Measurements from ENCODE around the gene TUBGCP4. TPM values are rescaled to one million over a fixed set of nuclear protein-coding genes. Genes with fewer than 3 reads are reported as not detected.
A peak's percentile ranks its signal among the peaks of the same experiment; 100 is the strongest.

TUBGCP4 gene
- total and polyA plus RNA-seq, 9 of the 15 experiments (the other 6 are each of a cell fraction or from before 2014, with no cell fraction given), result 10.7 to 50.2 (median 29.6) TPM

DNA sequence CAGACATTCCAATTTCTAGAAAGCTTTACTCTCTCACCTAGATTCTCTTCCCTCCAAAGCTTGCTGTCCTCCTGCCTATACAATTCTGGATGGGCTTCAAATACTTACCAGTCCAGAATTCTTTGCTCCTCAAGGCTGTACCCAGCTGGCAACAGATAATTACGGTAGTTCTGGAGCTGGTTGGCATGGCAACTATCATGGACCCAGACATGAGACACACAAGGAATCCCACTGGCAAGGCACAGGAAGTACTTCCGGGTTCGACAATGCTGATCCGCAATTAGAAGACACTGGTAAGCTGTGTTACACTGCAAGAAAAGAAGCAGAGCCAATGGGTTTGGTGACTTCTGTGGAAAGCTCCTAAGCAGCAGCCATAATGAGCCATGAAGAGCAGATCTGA is 37.9 kb downstream of the TUBGCP4 start (continued):
- TF ChIP-seq, protein P1, sequence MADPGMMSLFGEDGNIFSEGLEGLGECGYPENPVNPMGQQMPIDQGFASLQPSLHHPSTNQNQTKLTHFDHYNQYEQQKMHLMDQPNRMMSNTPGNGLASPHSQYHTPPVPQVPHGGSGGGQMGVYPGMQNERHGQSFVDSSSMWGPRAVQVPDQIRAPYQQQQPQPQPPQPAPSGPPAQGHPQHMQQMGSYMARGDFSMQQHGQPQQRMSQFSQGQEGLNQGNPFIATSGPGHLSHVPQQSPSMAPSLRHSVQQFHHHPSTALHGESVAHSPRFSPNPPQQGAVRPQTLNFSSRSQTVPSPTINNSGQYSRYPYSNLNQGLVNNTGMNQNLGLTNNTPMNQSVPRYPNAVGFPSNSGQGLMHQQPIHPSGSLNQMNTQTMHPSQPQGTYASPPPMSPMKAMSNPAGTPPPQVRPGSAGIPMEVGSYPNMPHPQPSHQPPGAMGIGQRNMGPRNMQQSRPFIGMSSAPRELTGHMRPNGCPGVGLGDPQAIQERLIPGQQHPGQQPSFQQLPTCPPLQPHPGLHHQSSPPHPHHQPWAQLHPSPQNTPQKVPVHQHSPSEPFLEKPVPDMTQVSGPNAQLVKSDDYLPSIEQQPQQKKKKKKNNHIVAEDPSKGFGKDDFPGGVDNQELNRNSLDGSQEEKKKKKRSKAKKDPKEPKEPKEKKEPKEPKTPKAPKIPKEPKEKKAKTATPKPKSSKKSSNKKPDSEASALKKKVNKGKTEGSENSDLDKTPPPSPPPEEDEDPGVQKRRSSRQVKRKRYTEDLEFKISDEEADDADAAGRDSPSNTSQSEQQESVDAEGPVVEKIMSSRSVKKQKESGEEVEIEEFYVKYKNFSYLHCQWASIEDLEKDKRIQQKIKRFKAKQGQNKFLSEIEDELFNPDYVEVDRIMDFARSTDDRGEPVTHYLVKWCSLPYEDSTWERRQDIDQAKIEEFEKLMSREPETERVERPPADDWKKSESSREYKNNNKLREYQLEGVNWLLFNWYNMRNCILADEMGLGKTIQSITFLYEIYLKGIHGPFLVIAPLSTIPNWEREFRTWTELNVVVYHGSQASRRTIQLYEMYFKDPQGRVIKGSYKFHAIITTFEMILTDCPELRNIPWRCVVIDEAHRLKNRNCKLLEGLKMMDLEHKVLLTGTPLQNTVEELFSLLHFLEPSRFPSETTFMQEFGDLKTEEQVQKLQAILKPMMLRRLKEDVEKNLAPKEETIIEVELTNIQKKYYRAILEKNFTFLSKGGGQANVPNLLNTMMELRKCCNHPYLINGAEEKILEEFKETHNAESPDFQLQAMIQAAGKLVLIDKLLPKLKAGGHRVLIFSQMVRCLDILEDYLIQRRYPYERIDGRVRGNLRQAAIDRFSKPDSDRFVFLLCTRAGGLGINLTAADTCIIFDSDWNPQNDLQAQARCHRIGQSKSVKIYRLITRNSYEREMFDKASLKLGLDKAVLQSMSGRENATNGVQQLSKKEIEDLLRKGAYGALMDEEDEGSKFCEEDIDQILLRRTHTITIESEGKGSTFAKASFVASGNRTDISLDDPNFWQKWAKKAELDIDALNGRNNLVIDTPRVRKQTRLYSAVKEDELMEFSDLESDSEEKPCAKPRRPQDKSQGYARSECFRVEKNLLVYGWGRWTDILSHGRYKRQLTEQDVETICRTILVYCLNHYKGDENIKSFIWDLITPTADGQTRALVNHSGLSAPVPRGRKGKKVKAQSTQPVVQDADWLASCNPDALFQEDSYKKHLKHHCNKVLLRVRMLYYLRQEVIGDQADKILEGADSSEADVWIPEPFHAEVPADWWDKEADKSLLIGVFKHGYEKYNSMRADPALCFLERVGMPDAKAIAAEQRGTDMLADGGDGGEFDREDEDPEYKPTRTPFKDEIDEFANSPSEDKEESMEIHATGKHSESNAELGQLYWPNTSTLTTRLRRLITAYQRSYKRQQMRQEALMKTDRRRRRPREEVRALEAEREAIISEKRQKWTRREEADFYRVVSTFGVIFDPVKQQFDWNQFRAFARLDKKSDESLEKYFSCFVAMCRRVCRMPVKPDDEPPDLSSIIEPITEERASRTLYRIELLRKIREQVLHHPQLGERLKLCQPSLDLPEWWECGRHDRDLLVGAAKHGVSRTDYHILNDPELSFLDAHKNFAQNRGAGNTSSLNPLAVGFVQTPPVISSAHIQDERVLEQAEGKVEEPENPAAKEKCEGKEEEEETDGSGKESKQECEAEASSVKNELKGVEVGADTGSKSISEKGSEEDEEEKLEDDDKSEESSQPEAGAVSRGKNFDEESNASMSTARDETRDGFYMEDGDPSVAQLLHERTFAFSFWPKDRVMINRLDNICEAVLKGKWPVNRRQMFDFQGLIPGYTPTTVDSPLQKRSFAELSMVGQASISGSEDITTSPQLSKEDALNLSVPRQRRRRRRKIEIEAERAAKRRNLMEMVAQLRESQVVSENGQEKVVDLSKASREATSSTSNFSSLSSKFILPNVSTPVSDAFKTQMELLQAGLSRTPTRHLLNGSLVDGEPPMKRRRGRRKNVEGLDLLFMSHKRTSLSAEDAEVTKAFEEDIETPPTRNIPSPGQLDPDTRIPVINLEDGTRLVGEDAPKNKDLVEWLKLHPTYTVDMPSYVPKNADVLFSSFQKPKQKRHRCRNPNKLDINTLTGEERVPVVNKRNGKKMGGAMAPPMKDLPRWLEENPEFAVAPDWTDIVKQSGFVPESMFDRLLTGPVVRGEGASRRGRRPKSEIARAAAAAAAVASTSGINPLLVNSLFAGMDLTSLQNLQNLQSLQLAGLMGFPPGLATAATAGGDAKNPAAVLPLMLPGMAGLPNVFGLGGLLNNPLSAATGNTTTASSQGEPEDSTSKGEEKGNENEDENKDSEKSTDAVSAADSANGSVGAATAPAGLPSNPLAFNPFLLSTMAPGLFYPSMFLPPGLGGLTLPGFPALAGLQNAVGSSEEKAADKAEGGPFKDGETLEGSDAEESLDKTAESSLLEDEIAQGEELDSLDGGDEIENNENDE (IDR thresholded peaks at IDR 0.05; ENCODE audit: low read depth, low read length), result peak; percentile 88
- TF ChIP-seq BCOR (IDR thresholded peaks at IDR 0.05), result no peak
- TF ChIP-seq, protein P2, sequence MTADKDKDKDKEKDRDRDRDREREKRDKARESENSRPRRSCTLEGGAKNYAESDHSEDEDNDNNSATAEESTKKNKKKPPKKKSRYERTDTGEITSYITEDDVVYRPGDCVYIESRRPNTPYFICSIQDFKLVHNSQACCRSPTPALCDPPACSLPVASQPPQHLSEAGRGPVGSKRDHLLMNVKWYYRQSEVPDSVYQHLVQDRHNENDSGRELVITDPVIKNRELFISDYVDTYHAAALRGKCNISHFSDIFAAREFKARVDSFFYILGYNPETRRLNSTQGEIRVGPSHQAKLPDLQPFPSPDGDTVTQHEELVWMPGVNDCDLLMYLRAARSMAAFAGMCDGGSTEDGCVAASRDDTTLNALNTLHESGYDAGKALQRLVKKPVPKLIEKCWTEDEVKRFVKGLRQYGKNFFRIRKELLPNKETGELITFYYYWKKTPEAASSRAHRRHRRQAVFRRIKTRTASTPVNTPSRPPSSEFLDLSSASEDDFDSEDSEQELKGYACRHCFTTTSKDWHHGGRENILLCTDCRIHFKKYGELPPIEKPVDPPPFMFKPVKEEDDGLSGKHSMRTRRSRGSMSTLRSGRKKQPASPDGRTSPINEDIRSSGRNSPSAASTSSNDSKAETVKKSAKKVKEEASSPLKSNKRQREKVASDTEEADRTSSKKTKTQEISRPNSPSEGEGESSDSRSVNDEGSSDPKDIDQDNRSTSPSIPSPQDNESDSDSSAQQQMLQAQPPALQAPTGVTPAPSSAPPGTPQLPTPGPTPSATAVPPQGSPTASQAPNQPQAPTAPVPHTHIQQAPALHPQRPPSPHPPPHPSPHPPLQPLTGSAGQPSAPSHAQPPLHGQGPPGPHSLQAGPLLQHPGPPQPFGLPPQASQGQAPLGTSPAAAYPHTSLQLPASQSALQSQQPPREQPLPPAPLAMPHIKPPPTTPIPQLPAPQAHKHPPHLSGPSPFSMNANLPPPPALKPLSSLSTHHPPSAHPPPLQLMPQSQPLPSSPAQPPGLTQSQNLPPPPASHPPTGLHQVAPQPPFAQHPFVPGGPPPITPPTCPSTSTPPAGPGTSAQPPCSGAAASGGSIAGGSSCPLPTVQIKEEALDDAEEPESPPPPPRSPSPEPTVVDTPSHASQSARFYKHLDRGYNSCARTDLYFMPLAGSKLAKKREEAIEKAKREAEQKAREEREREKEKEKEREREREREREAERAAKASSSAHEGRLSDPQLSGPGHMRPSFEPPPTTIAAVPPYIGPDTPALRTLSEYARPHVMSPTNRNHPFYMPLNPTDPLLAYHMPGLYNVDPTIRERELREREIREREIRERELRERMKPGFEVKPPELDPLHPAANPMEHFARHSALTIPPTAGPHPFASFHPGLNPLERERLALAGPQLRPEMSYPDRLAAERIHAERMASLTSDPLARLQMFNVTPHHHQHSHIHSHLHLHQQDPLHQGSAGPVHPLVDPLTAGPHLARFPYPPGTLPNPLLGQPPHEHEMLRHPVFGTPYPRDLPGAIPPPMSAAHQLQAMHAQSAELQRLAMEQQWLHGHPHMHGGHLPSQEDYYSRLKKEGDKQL (CRISPR knock-in tag; IDR thresholded peaks at IDR 0.05; ENCODE audit: borderline replicate concordance), result no peak
- TF ChIP-seq, protein P3, sequence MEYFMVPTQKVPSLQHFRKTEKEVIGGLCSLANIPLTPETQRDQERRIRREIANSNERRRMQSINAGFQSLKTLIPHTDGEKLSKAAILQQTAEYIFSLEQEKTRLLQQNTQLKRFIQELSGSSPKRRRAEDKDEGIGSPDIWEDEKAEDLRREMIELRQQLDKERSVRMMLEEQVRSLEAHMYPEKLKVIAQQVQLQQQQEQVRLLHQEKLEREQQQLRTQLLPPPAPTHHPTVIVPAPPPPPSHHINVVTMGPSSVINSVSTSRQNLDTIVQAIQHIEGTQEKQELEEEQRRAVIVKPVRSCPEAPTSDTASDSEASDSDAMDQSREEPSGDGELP (CRISPR knock-in tag; IDR thresholded peaks at IDR 0.05; ENCODE audit: borderline replicate concordance), result peak; percentile 28; the same call in 1 of the 2 replicates
- TF ChIP-seq, protein P4, sequence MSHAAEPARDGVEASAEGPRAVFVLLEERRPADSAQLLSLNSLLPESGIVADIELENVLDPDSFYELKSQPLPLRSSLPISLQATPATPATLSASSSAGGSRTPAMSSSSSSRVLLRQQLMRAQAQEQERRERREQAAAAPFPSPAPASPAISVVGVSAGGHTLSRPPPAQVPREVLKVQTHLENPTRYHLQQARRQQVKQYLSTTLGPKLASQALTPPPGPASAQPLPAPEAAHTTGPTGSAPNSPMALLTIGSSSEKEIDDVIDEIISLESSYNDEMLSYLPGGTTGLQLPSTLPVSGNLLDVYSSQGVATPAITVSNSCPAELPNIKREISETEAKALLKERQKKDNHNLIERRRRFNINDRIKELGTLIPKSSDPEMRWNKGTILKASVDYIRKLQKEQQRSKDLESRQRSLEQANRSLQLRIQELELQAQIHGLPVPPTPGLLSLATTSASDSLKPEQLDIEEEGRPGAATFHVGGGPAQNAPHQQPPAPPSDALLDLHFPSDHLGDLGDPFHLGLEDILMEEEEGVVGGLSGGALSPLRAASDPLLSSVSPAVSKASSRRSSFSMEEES (CRISPR knock-in tag; IDR thresholded peaks at IDR 0.05), result no peak

All from K562 (cell line).